K562 (cell line): Measurements from ENCODE around the gene BOLA1. TPM values are rescaled to one million over a fixed set of nuclear protein-coding genes. Genes with fewer than 3 reads are reported as not detected.

Source experiments
- DMBX1 ChIP-seq: fragments of 250-450 bp; sonication (Bioruptor Pico); IDR thresholded peaks from 2 replicates; pipeline ENCODE4 v1.8.0; 2022; ENCODE audit warnings: inconsistent platforms, mild to moderate bottlenecking, moderate library complexity, borderline replicate concordance
- ERF ChIP-seq: fragments of 450-650 bp; formaldehyde crosslinking; IDR thresholded peaks from 2 replicates; pipeline ENCODE4 v1.4.0; 2020; ENCODE audit warnings: mild to moderate bottlenecking, mixed read lengths
- GABPA ChIP-seq: fragments of 200-800 bp; sonication (Bioruptor generic); conservative IDR thresholded peaks from 2 replicates; pipeline ENCODE4 v1.6.1; 2016; ENCODE audit warnings: low read depth, missing genetic modification characterization, missing compliant biosample characterization
- GATA2 ChIP-seq: sonication (generic); formaldehyde crosslinking; IDR thresholded peaks from 2 replicates; pipeline ENCODE4 v1.4.0; 2020; ENCODE audit warnings: mild to moderate bottlenecking, missing genetic modification reagents
- HBP1 ChIP-seq: fragments of 450-650 bp; formaldehyde crosslinking; IDR thresholded peaks from 2 replicates; pipeline ENCODE4 v1.4.0; 2022; ENCODE audit warnings: missing genetic modification characterization
- MITF ChIP-seq: IDR thresholded peaks from 2 replicates; pipeline ENCODE4 v1.6.1; 2014; ENCODE audit warnings: antibody characterized with exemption
- MLX ChIP-seq, 2 experiments: fragments of 450-650 bp in 1 of 2; sonication (generic) in 1 of 2; formaldehyde crosslinking; conservative IDR thresholded peaks; 2 replicates each; pipeline versions ENCODE4 v1.4.0 to v1.8.1; 2020 to 2022; ENCODE audit warnings: mild to moderate bottlenecking in 1 of 2, missing genetic modification reagents in 1 of 2
- NBN ChIP-seq: fragments of 450-650 bp; IDR thresholded peaks from 2 replicates; pipeline ENCODE4 v1.6.1; 2016; ENCODE audit warnings: low read depth, mild to moderate bottlenecking
- NR4A1 ChIP-seq, 2 experiments: fragments of 250-450 bp in 1 of 2; fragments of 450-650 bp in 1 of 2; sonication (Bioruptor Pico) in 1 of 2; IDR thresholded peaks; 2 replicates each; pipeline versions ENCODE4 v1.4.0 to v1.6.1; 2016 to 2020; ENCODE audit warnings: mild to moderate bottlenecking in 2 of 2, missing compliant biosample characterization in 1 of 2, missing genetic modification characterization in 1 of 2, moderate library complexity in 1 of 2
- PHB ChIP-seq: fragments of 250-450 bp; sonication (Bioruptor Pico); IDR thresholded peaks from 2 replicates; pipeline ENCODE4 v1.5.0; 2021
- RBBP5 ChIP-seq: fragments of 200-600 bp; sonication (generic); IDR thresholded peaks from 2 replicates; pipeline ENCODE4 v1.6.1; 2012; ENCODE audit warnings: borderline replicate concordance, mild to moderate bottlenecking, low read length, control low read depth, inconsistent platforms; ENCODE audit not compliant: insufficient read depth, poor library complexity, severe bottlenecking
- SIRT6 ChIP-seq: IDR thresholded peaks from one replicate; pipeline ENCODE4 v1.6.1; 2012; ENCODE audit warnings: low read depth, mild to moderate bottlenecking, control low read depth, inconsistent platforms, low read length, moderate library complexity
- SMARCA5 ChIP-seq: fragments of 450-650 bp; IDR thresholded peaks from 2 replicates; pipeline ENCODE4 v1.6.1; 2016
- TAL1 ChIP-seq: fragments of 450-650 bp; IDR thresholded peaks from 2 replicates; pipeline ENCODE4 v1.6.1; 2016; ENCODE audit warnings: mild to moderate bottlenecking
- THRB ChIP-seq: fragments of 450-650 bp; formaldehyde crosslinking; conservative IDR thresholded peaks from 2 replicates; pipeline ENCODE4 v1.4.0; 2022; ENCODE audit warnings: mild to moderate bottlenecking, missing genetic modification characterization
- ZC3H8 ChIP-seq: fragments of 450-650 bp; IDR thresholded peaks from 2 replicates; pipeline ENCODE4 v1.6.1; 2017
- ZNF224 ChIP-seq: sonication (generic); formaldehyde crosslinking; IDR thresholded peaks from 2 replicates; pipeline ENCODE4 v1.8.0; 2022; ENCODE audit warnings: mild to moderate bottlenecking, missing genetic modification reagents
- ZNF280B ChIP-seq: fragments of 250-450 bp; sonication (Bioruptor Pico); IDR thresholded peaks from 2 replicates; pipeline ENCODE4 v1.5.1; 2021; ENCODE audit warnings: mild to moderate bottlenecking
- ZNF589 ChIP-seq: fragments of 200-800 bp; sonication (Bioruptor generic); IDR thresholded peaks from 2 replicates; pipeline ENCODE4 v1.6.1; 2016; ENCODE audit warnings: low read depth, missing genetic modification characterization, missing compliant biosample characterization
- polyA plus RNA-seq, 8 experiments: library from polyadenylated mRNA; depleted of rRNA in 4 of 8; stranded (reverse) in 5 of 8; unstranded in 3 of 8; fragments of >200 nt; fragmentation: Nextera tagmentation in 2 of 8; fragmentation: Illumina TruSeq in 1 of 8; extraction: Ambion mirVana in 2 of 8; extraction: Trizol in 1 of 8; gene quantifications; 2 replicates each; pipeline versions ENCODE4 v1.2.1 to v1.2.3, GENCODE V29; 2011 to 2014; ENCODE audit warnings: inconsistent platforms in 1 of 8, missing spikeins in 1 of 8
- total RNA-seq, 7 experiments: library from RNA; depleted of rRNA in 6 of 7; stranded (reverse); fragments of >200 nt in 6 of 7; fragmentation: Illumina TruSeq in 2 of 7; extraction: Trizol in 2 of 7; gene quantifications; 2 replicates each; pipeline versions ENCODE4 v1.2.1 to v1.2.3, GENCODE V29; 2011 to 2021; ENCODE audit warnings: low replicate concordance in 1 of 7

BOLA1 gene
- total and polyA plus RNA-seq, 9 of the 15 experiments (the other 6 are each of a cell fraction or from before 2014, with no cell fraction given), result 0.18 to 1.2 (median 0.40) TPM; not detected in 2

GRCh38 chr1:149885339-149886120 is 13.8 kb upstream of the BOLA1 start (continued):
- TF ChIP-seq THRB (CRISPR knock-in tag), result no peak
- TF ChIP-seq RBBP5, result no peak
- TF ChIP-seq HBP1 (CRISPR knock-in tag), result 0 out of 2 replicates have a peak, but pooled peaks have one; percentile 57
- TF ChIP-seq PHB, result no peak
- TF ChIP-seq MITF, result no peak
- TF ChIP-seq DMBX1 (CRISPR knock-in tag), result no peak
- TF ChIP-seq ZNF224, result no peak
- TF ChIP-seq SMARCA5, result no peak
- peak; percentile 82 for TF ChIP-seq SIRT6
- peak; percentile 44; the same call in 1 of the 2 replicates for TF ChIP-seq TAL1
- TF ChIP-seq ERF (CRISPR knock-in tag), result no peak
- no peak for TF ChIP-seq GATA2 (CRISPR knock-in tag)
- no peak for TF ChIP-seq ZNF280B (CRISPR knock-in tag)
- no peak for TF ChIP-seq ZC3H8
- TF ChIP-seq ZNF589 (CRISPR knock-in tag), result no peak
- no peak for TF ChIP-seq MLX (CRISPR knock-in tag; conservative IDR thresholded peaks at IDR 0.05)
- no peak for TF ChIP-seq GABPA (tag)
- TF ChIP-seq NR4A1 (CRISPR knock-in tag; IDR thresholded peaks at IDR 0.05), result no peak
- no peak for TF ChIP-seq NR4A1 (tag; IDR thresholded peaks at IDR 0.05)
- 0 out of 2 replicates have a peak, but pooled peaks have one; percentile 2 for TF ChIP-seq NBN
